ENCODE data around the gene HDAC9.

DNA sequence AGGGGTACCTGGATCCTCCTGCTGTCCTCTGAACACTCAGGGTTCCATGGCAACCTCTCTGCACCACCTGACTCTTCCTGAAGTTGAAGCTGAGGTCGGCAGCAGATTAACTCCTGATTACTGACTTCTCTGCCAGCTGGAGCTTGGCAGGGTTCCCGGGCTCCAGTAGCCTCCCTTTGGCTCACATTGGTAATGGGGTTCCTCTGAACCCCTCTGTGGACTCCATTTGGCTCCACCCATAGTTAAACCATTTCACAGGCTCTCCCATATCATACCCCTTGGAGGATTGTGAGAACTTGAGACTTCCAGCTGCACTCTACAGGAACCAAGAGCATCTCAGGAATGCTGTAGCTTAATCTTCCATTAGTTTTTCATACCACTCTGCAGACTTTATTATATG is 292.5 kb downstream of the HDAC9 start:
- TF ChIP-seq NFIC (IDR thresholded peaks at IDR 0.05; ENCODE audit: low read length) (no peak), POLR2A (IDR thresholded peaks at IDR 0.05; ENCODE audit: insufficient read depth in 1 of 2, low read depth in 2 of 2, low read length in 2 of 2) (no peak), HDAC2 (CRISPR knock-in tag; IDR thresholded peaks at IDR 0.05) (no peak), ZNF333 (CRISPR knock-in tag; IDR thresholded peaks at IDR 0.05; ENCODE audit: borderline replicate concordance) (no peak), SMC3 (IDR thresholded peaks at IDR 0.05; ENCODE audit: low read length) (no peak), ZNF350 (CRISPR knock-in tag; IDR thresholded peaks at IDR 0.05; ENCODE audit: borderline replicate concordance, low read depth) (no peak), ZNF766 (CRISPR knock-in tag; IDR thresholded peaks at IDR 0.05; ENCODE audit: borderline replicate concordance) (no peak), DPF2 (CRISPR knock-in tag; IDR thresholded peaks at IDR 0.05; ENCODE audit: borderline replicate concordance, low read depth) (no peak), ZNF530 (CRISPR knock-in tag; IDR thresholded peaks at IDR 0.05; ENCODE audit: low read depth) (no peak), SMAD3 (CRISPR knock-in tag; IDR thresholded peaks at IDR 0.05) (no peak), NFYB (CRISPR knock-in tag; IDR thresholded peaks at IDR 0.05) (no peak), ZBTB7A (CRISPR knock-in tag; IDR thresholded peaks at IDR 0.05) (no peak), NRL (CRISPR knock-in tag; IDR thresholded peaks at IDR 0.05; ENCODE audit: borderline replicate concordance) (no peak)
- TF ChIP-seq, protein P1, sequence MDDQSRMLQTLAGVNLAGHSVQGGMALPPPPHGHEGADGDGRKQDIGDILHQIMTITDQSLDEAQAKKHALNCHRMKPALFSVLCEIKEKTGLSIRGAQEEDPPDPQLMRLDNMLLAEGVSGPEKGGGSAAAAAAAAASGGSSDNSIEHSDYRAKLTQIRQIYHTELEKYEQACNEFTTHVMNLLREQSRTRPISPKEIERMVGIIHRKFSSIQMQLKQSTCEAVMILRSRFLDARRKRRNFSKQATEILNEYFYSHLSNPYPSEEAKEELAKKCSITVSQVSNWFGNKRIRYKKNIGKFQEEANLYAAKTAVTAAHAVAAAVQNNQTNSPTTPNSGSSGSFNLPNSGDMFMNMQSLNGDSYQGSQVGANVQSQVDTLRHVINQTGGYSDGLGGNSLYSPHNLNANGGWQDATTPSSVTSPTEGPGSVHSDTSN (CRISPR knock-in tag; IDR thresholded peaks at IDR 0.05; ENCODE audit: borderline replicate concordance), result no peak
